Neural progenitor cell (in vitro differentiated cells): Measurements from ENCODE around the gene PITPNC1.

Experiments
- CTCF ChIP-seq: fragments of 200-600 bp; sonication (generic); IDR thresholded peaks from 2 replicates; pipeline ENCODE4 v1.5.1; 2017; ENCODE audit warnings: antibody characterized with exemption, mild to moderate bottlenecking
- EZH2 ChIP-seq: fragments of 200-600 bp; sonication (generic); IDR thresholded peaks from 2 replicates; pipeline ENCODE4 v1.6.1; 2017; ENCODE audit warnings: antibody characterized with exemption, mild to moderate bottlenecking, moderate library complexity

DNA sequence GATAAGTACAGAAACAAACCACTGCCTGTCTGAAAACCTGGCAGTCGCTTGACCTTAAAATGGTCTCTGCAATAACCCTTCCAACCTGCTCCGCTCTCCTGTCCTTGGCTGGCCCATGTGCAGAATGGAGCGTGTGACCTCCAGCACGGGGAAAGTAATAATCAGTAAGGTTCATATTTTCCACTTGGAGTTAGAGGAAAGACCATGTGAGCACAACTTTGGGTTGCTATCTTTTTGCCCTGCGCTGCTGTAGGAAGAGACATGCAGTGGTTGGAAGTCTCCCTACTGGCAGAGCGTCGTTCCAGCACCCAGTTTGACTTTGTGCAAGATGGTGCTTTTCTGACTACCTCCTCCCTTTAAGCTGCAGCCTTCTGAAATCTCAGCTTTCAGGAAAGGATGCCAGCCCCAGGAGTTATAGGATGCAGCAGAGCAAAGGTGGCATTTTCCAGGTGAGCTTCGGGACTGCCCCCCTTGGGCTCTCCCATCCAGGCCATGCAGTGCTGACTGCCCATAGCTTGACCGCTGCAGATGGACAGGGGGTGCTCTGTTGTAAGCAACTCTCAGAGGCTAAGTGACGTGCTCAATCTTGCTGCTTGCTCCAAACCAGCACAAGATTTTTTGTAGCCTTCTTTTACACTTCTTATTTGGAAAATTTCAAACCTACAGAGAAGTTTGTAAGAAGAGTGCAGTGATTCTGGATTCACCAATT lies 230.0 kb downstream of the PITPNC1 start:
- TF ChIP-seq CTCF (no peak), EZH2 (no peak)
